ENCODE data around the gene RPS27. TPM values are rescaled to one million over a fixed set of nuclear protein-coding genes. Genes with fewer than 3 reads are reported as not detected.

RPS27 gene
- total RNA-seq, 1 experiment from 2014 or later = 3,064 TPM

DNA sequence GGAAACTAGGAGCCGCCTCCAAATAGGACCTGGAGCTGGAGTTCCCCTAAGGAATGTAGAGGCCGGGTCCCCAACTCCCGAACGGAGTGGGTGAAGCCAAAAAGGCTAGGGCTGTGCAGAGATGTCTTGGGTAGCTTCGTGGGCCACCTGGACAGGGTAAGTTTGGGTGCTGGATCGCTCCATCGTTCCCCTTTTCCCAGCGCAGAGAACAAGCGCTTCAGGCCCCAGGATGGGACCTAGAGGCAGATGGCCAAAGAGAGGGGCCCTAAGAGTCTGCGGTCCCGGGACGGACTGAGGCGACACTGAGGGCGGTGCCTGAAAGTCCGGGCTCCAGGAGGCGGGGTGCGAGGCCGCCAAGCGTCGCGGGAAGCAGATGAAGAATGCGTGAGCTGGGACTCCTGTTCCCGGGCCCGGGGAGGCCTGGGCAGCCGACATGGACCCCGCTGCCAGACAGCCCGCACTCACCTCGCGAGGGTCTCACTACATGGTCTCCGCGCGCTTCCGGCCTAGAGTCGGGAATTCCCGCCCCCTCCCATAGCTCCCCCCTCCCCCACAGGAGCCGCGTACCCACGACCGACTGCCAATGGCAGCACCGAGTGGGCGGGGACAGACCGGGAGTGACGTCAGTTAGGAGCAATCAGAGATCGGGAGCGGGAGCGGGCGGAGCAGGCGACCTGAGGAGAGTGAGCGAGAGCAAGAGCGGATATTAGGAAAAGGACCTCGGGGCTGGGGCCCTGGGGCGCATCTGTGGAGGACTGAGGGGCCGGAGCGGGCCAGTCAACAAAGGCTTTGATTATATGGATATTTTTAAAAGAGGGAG lies 27.3 kb upstream of the RPS27 start, which contains the start of gene SLC39A1:
Gene SLC39A1 (minus strand): TSS at position 508 of the 820 bp plus-strand sequence. CDS start 822 bp downstream, outside the sequence.
- TF ChIP-seq, protein P1, sequence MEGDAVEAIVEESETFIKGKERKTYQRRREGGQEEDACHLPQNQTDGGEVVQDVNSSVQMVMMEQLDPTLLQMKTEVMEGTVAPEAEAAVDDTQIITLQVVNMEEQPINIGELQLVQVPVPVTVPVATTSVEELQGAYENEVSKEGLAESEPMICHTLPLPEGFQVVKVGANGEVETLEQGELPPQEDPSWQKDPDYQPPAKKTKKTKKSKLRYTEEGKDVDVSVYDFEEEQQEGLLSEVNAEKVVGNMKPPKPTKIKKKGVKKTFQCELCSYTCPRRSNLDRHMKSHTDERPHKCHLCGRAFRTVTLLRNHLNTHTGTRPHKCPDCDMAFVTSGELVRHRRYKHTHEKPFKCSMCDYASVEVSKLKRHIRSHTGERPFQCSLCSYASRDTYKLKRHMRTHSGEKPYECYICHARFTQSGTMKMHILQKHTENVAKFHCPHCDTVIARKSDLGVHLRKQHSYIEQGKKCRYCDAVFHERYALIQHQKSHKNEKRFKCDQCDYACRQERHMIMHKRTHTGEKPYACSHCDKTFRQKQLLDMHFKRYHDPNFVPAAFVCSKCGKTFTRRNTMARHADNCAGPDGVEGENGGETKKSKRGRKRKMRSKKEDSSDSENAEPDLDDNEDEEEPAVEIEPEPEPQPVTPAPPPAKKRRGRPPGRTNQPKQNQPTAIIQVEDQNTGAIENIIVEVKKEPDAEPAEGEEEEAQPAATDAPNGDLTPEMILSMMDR (IDR thresholded peaks at IDR 0.05; ENCODE audit: unreplicated experiment) = no peak
- ChIA-PET CTCF (interaction anchor here (0.5 to 5.1 kb wide), 13 partner anchors 11 to 165 kb away, joined by 3 to 40 read pairs (median 4); partner anchors contain the start of genes DENND4B, JTB and RAB13), POLR2A (interaction anchor here (0.5 to 16.6 kb wide), 43 partner anchors 12 to 1172 kb away, joined by 3 to 647 read pairs (median 4); partner anchors contain the start of genes CHTOP, CRTC2, DENND4B and GATAD2B)
- TSS peak; percentile 22 for BruUV-seq (replicated peaks)
- Mint-ChIP-seq H3K4me1 (ENCODE audit: insufficient read depth, unreplicated experiment) (peaks cover 58% of the 10 kb centered on the region), H3K36me3 (ENCODE audit: insufficient read depth, unreplicated experiment) (peaks cover 57% of the 10 kb centered on the region), H3K9me3 (ENCODE audit: unreplicated experiment) (no peaks in the 10 kb centered on the region), H3K4me3 (ENCODE audit: unreplicated experiment) (peak within 1 kb of the TSS; percentile 73), H3K27me3 (ENCODE audit: insufficient read depth, unreplicated experiment) (no peaks in the 10 kb centered on the region), H3K27ac (ENCODE audit: low read depth, unreplicated experiment) (peak within 1 kb of the TSS; percentile 72)
- peak; percentile 99 for DNase-seq (ENCODE audit: unreplicated experiment)
- intact Hi-C loops (cut with micrococcal nuclease) = loop anchor here (5.0 kb wide), 1 partner anchor 309 kb away; the partner anchor contains the start of gene HAX1

- no TSS peak for BruUV-seq (replicated peaks)
- CTCF ChIA-PET = interaction anchor here (0.6 to 5.1 kb wide), 7 partner anchors 16 to 166 kb away, joined by 3 to 40 read pairs (median 3); partner anchors contain the start of genes DENND4B and RAB13
- intact Hi-C loops (cut with micrococcal nuclease) = loop anchor here (5.0 kb wide), 1 partner anchor 308 kb away; the partner anchor contains the start of gene HAX1
These were observed 26.7 kb upstream of the RPS27 start for GRCh38 chr1:153963850-153964331.

DNA sequence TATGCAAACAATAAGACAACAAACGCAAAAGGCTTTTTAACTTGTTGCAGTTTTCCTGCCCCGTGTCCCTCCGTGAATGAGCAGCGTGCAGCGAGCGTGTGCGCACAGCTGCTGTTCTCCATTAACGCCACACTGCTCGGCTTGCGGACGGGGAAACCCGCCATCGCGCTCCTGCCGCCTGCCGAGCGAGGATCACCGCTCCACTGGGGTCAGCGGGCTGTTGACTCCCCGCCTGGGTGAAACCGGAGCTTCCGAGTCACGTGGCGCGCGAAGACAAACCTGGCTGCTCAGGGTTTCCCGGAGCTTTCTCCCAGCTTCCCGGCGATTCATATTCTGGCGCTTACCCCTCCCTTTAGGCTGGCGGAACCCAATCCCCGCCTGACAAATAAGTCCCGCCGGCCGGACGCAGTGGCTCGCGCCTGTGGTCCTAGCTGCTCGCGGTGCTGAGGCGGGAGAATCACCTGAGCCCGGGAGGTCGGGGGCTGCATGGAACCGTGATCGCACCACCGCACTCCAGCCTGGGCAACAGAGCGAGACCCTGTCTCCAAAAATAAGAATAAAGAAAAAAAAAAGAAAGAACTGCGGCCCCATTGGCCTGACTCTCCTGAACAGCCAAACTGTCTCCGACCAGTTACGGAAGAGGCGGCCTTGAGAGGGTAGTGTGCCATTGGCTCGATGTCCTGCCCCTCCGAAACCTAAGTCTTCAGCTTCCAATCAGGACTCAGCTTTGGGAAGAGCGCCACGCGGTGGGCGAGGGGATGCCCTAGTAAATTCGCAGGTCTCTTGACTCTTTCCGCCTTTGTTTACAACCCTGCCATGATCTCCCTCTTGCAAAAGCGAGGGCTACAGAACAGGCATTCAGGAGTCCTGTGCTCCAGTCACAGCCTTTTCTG lies 23.2 kb upstream of the RPS27 start, which contains the start of gene CREB3L4:
Gene CREB3L4 (plus strand): TSS at position 796 of the 893 bp plus-strand sequence. CDS start 624 bp downstream, outside the sequence.
- Mint-ChIP-seq H3K36me3 (ENCODE audit: insufficient read depth, unreplicated experiment) (peaks cover 22% of the 10 kb centered on the region), H3K4me1 (ENCODE audit: insufficient read depth, unreplicated experiment) (peaks cover 40% of the 10 kb centered on the region), H3K27ac (ENCODE audit: low read depth, unreplicated experiment) (peak within 1 kb of the TSS; percentile 94), H3K27me3 (ENCODE audit: insufficient read depth, unreplicated experiment) (no peaks in the 10 kb centered on the region), H3K9me3 (ENCODE audit: unreplicated experiment) (no peaks in the 10 kb centered on the region), H3K4me3 (ENCODE audit: unreplicated experiment) (peak within 1 kb of the TSS; percentile 95)
- ChIA-PET CTCF (interaction anchor here (0.6 to 5.2 kb wide), 20 partner anchors 9 to 1084 kb away, joined by 3 to 45 read pairs (median 4); partner anchors contain the start of genes ADAM15, CRTC2, GATAD2B and JTB), POLR2A (interaction anchor here (0.5 to 16.6 kb wide), 49 partner anchors 10 to 1219 kb away, joined by 3 to 647 read pairs (median 4); partner anchors contain the start of genes CRTC2, DENND4B, GATAD2B and INTS3)
- peak; percentile 100 for DNase-seq (ENCODE audit: unreplicated experiment)
- TF ChIP-seq, protein P1 (IDR thresholded peaks at IDR 0.05; ENCODE audit: unreplicated experiment) = peak; percentile 32
- intact Hi-C loops (cut with micrococcal nuclease) = loop anchor here (1.0 to 2.0 kb wide), 2 partner anchors 19 to 45 kb away; partner anchors contain the start of genes GATAD2B and RAB13
- BruUV-seq (replicated peaks) = no TSS peak

More at GRCh38 chr1:153963850-153964331, 26.7 kb upstream of the RPS27 start:
- Mint-ChIP-seq H3K36me3 (ENCODE audit: insufficient read depth, unreplicated experiment) (peaks cover 54% of the 10 kb centered on the region), H3K4me3 (ENCODE audit: unreplicated experiment) (peak overlapping the region; percentile 73), H3K9me3 (ENCODE audit: unreplicated experiment) (no peaks in the 10 kb centered on the region), H3K27ac (ENCODE audit: low read depth, unreplicated experiment) (peak overlapping the region; percentile 72), H3K27me3 (ENCODE audit: insufficient read depth, unreplicated experiment) (no peaks in the 10 kb centered on the region), H3K4me1 (ENCODE audit: insufficient read depth, unreplicated experiment) (peaks cover 58% of the 10 kb centered on the region)
- no peak for DNase-seq (ENCODE audit: unreplicated experiment)
- POLR2A ChIA-PET = interaction anchor here (0.6 to 16.6 kb wide), 28 partner anchors 12 to 1009 kb away, joined by 3 to 647 read pairs (median 5); partner anchors contain the start of genes CHTOP, CRTC2, DENND4B and GATAD2B
- TF ChIP-seq, protein P1 (IDR thresholded peaks at IDR 0.05; ENCODE audit: unreplicated experiment) = no peak

Measured in MCF 10A (cell line).